ENCODE measurements around the gene RGS3.
"Not testable (repeated sequence)": the region's sequence is repeated elsewhere in the genome, so short reads cannot be mapped to it uniquely, and the experiment has no call there.

Gene RGS3

GRCh38 chr9:113638490-113638889, 175.0 kb downstream of the RGS3 start:
- Mint-ChIP-seq H3K9me3 (peaks cover 5% of the 10 kb centered on the region), H3K4me1 (no peaks in the 10 kb centered on the region), H3K27me3 (peaks cover 13% of the 10 kb centered on the region), H3K36me3 (no peaks in the 10 kb centered on the region), H3K4me3 (no peak overlapping the region), H3K27ac (no peak overlapping the region)
- no peak for DNase-seq (ENCODE audit: low spot score in 2 of 2)
- no peak for ATAC-seq (ENCODE audit: low read depth)

- no peak overlapping the region for H3K27ac Mint-ChIP-seq
- no peak overlapping the region for H3K4me3 Mint-ChIP-seq
- DNase-seq (ENCODE audit: low spot score in 2 of 2) (no peak), ATAC-seq (ENCODE audit: low read depth) (no peak)
- no peaks in the 10 kb centered on the region for H3K4me1 Mint-ChIP-seq
- peaks cover 13% of the 10 kb centered on the region for H3K27me3 Mint-ChIP-seq
- no peaks in the 10 kb centered on the region for H3K36me3 Mint-ChIP-seq
- H3K9me3 Mint-ChIP-seq: peaks cover 6% of the 10 kb centered on the region
These were observed 175.4 kb downstream of the RGS3 start for GRCh38 chr9:113638897-113639296.

- not testable (repeated sequence) for H3K4me3 Mint-ChIP-seq; ATAC-seq (ENCODE audit: low read depth); H3K27ac Mint-ChIP-seq; H3K4me1 Mint-ChIP-seq; H3K9me3 Mint-ChIP-seq; DNase-seq (ENCODE audit: low spot score in 2 of 2); H3K27me3 Mint-ChIP-seq; H3K36me3 Mint-ChIP-seq
These were observed 176.0 kb downstream of the RGS3 start for GRCh38 chr9:113639411-113639970.

GRCh38 chr9:113640418-113640817, 176.9 kb downstream of the RGS3 start:
- H3K9me3 Mint-ChIP-seq: peaks cover 6% of the 10 kb centered on the region
- no peak for ATAC-seq (ENCODE audit: low read depth)
- DNase-seq (ENCODE audit: low spot score in 2 of 2): no peak
- H3K27me3 Mint-ChIP-seq: peaks cover 7% of the 10 kb centered on the region
- H3K27ac Mint-ChIP-seq: no peak overlapping the region
- H3K4me1 Mint-ChIP-seq: no peaks in the 10 kb centered on the region
- H3K4me3 Mint-ChIP-seq: no peak overlapping the region
- H3K36me3 Mint-ChIP-seq: no peaks in the 10 kb centered on the region

- Mint-ChIP-seq H3K9me3 (peaks cover 6% of the 10 kb centered on the region), H3K27me3 (peaks cover 7% of the 10 kb centered on the region), H3K36me3 (no peaks in the 10 kb centered on the region), H3K4me1 (no peaks in the 10 kb centered on the region), H3K27ac (no peak overlapping the region), H3K4me3 (no peak overlapping the region)
- no peak for DNase-seq (ENCODE audit: low spot score in 2 of 2)
- no peak for ATAC-seq (ENCODE audit: low read depth)
These were observed 177.8 kb downstream of the RGS3 start for GRCh38 chr9:113641100-113641885.

- ATAC-seq (ENCODE audit: low read depth) (no peak), DNase-seq (ENCODE audit: low spot score in 2 of 2) (no peak)
- Mint-ChIP-seq H3K27me3 (no peaks in the 10 kb centered on the region), H3K36me3 (no peaks in the 10 kb centered on the region), H3K4me1 (no peaks in the 10 kb centered on the region), H3K4me3 (no peak overlapping the region), H3K9me3 (peaks cover 2% of the 10 kb centered on the region), H3K27ac (no peak overlapping the region)
These were observed 180.8 kb downstream of the RGS3 start for GRCh38 chr9:113644321-113644720.

- no peaks in the 10 kb centered on the region for H3K4me1 Mint-ChIP-seq
- no peak overlapping the region for H3K4me3 Mint-ChIP-seq
- ATAC-seq (ENCODE audit: low read depth): no peak
- no peaks in the 10 kb centered on the region for H3K36me3 Mint-ChIP-seq
- no peak for DNase-seq (ENCODE audit: low spot score in 2 of 2)
- H3K9me3 Mint-ChIP-seq: peaks cover 2% of the 10 kb centered on the region
- H3K27me3 Mint-ChIP-seq: no peaks in the 10 kb centered on the region
- no peak overlapping the region for H3K27ac Mint-ChIP-seq
These were observed 181.9 kb downstream of the RGS3 start for GRCh38 chr9:113645227-113645977.

- no peaks in the 10 kb centered on the region for H3K4me1 Mint-ChIP-seq
- DNase-seq (ENCODE audit: low spot score in 2 of 2) (no peak), ATAC-seq (ENCODE audit: low read depth) (no peak)
- no peaks in the 10 kb centered on the region for H3K36me3 Mint-ChIP-seq
- H3K4me3 Mint-ChIP-seq: no peak overlapping the region
- H3K27ac Mint-ChIP-seq: no peak overlapping the region
- H3K27me3 Mint-ChIP-seq: no peaks in the 10 kb centered on the region
- peaks cover 2% of the 10 kb centered on the region for H3K9me3 Mint-ChIP-seq
These were observed 182.4 kb downstream of the RGS3 start for GRCh38 chr9:113645978-113646253.

- H3K27me3 Mint-ChIP-seq: no peaks in the 10 kb centered on the region
- peaks cover 2% of the 10 kb centered on the region for H3K9me3 Mint-ChIP-seq
- H3K27ac Mint-ChIP-seq: no peak overlapping the region
- no peaks in the 10 kb centered on the region for H3K4me1 Mint-ChIP-seq
- H3K4me3 Mint-ChIP-seq: no peak overlapping the region
- no peaks in the 10 kb centered on the region for H3K36me3 Mint-ChIP-seq
- no peak for ATAC-seq (ENCODE audit: low read depth)
- DNase-seq (ENCODE audit: low spot score in 2 of 2): no peak
These were observed 183.0 kb downstream of the RGS3 start for GRCh38 chr9:113646491-113646890.

All from memory B cell (primary cell).